ENCODE data around the gene COMMD10. TPM values are rescaled to one million over a fixed set of nuclear protein-coding genes. Genes with fewer than 3 reads are reported as not detected.
A peak's percentile ranks its signal among the peaks of the same experiment; 100 is the strongest.
"Not testable (repeated sequence)": the region's sequence is repeated elsewhere in the genome, so short reads cannot be mapped to it uniquely, and the experiment has no call there.

The COMMD10 gene
- total and polyA plus RNA-seq, 5 experiments from 2014 or later: 24.3 to 35.3 (median 31.7) TPM

DNA sequence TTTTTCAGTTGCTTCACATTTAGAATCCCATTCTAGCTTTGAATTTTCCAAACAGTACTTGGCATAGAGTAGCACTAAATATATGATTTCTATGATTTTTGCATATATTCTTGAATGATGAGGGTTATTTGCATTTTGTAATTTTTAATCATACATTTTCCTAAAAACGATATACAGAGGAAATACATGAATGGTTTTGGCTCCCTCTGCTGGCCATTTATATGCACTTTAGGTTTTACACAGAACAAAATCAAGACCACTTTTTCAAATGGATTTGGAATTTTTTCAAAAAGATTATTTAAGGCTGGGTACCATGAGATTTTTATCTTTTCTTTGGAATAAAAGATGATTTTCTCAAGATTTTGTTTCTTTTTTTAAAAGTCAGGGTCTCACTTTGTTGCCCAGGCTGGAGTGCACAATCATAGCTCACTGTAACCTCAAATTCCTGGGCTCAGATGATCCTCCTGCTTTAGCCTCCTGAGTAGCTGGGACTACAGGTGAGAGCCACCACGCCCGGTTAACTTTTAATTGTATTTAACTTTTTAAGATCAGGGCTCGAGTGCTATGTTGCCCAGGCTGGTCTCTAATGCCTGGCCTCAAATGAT lies 16.7 kb upstream of the COMMD10 start:
- H3K9me3 Mint-ChIP-seq: no peaks in the 10 kb centered on the region
- no peaks in the 10 kb centered on the region for H3K36me3 Mint-ChIP-seq
- peaks cover 0 to 2% (median 0%) of the 10 kb centered on the region in 4 donors for H3K4me1 Mint-ChIP-seq
- H3K27me3 Mint-ChIP-seq: peaks cover 20 to 55% (median 25%) of the 10 kb centered on the region in 5 donors
- ATAC-seq: peak; percentile 53 to 62
- POLR2A ChIA-PET: no interaction called here
- no peak overlapping the region for H3K4me3 Mint-ChIP-seq
- DNase-seq: peak in 6 of 10 donors; percentile 23 to 51 (median 48)
- no peak overlapping the region for H3K27ac Mint-ChIP-seq

DNA sequence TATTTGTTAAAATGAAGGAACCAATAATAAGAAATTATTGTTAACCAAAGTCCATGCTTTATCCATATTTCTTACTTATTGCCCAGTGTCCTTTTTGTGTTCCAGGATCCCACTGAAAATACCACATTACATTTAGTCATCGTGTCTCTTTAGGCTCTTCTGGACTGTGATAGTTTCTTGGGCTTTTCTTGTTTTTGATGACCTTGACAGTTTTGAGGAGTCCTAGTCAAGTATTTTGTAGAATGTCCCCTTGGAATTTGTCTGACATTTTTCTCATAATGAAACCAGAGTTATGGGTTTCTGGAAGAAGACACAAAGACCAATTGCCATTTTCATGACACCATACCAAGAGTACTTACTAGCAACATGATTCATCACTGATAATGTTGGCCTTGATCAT lies 13.6 kb upstream of the COMMD10 start:
- no peak overlapping the region for H3K27ac Mint-ChIP-seq
- peaks cover 0 to 12% (median 2%) of the 10 kb centered on the region in 4 donors for H3K4me1 Mint-ChIP-seq
- H3K4me3 Mint-ChIP-seq: no peak overlapping the region
- H3K36me3 Mint-ChIP-seq: no peaks in the 10 kb centered on the region
- no peaks in the 10 kb centered on the region for H3K9me3 Mint-ChIP-seq
- POLR2A ChIA-PET: no interaction called here
- ATAC-seq (no peak), DNase-seq (no peak)
- H3K27me3 Mint-ChIP-seq: peaks cover 18 to 69% (median 27%) of the 10 kb centered on the region in 5 donors

DNA sequence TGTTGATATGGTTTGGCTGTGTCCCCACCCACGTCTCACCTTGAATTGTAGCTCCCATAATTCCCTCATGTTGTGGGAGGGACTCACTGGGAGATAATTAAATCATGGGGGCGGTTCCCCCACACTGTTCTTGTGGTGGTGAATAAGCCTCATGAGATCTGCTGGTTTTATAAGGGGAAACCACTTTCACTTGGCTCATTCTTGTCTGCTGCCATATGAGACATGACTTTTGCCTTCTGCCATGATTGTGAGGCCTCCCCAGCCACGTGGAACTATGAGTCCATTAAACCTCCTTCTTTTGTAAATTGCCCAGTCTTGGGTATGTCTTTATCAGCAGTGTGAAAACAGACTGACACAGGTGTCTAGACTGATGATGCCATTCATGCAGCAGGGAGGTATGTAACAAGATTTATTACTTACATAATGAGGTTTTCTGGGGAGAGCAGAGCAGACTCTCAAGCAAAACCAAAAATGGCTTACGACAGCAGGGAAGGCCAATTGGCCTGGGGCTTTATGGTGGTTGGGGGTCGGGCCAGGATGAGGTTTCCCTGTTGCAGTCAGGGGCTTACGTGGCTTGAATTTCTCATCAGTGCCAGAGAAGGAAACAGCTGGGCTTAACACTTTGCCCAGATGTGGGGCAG lies 9.5 kb upstream of the COMMD10 start:
- ATAC-seq: no peak
- Mint-ChIP-seq H3K27ac (peak overlapping the region in 1 of 10 donors; percentile 36), H3K27me3 (peaks cover 12 to 49% (median 13%) of the 10 kb centered on the region in 5 donors), H3K9me3 (peaks cover 0 to 2% (median 0%) of the 10 kb centered on the region in 9 donors), H3K4me1 (peaks cover 0 to 24% (median 1%) of the 10 kb centered on the region in 4 donors), H3K36me3 (peaks cover 0 to 1% (median 0%) of the 10 kb centered on the region in 3 donors), H3K4me3 (no peak overlapping the region)
- DNase-seq: no peak
- POLR2A ChIA-PET: no interaction called here

DNA sequence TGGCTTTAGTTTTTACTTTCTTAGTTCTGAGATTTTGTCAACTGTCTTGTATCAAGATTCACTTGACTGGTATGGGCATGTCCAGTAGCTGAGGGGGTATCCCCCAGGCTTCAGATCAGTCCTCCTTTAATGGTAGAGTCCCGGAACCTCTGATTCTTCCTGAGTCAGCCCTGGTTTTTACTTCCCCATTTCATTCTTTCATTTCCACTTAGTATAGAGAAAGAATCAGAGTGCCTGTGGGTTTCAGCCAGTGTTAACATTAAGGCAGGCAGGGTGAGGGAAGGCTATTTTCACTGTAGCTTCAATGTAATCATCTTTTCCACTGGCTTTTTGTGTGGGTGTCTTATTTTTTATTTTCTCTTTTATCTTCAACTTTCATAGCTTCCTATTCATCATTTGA lies 8.3 kb upstream of the COMMD10 start:
- Mint-ChIP-seq H3K4me1 (peaks cover 2 to 25% (median 5%) of the 10 kb centered on the region in 4 donors), H3K9me3 (peaks cover 0 to 2% (median 0%) of the 10 kb centered on the region in 9 donors), H3K4me3 (peak overlapping the region in 1 of 10 donors; percentile 31), H3K36me3 (peaks cover 0 to 2% (median 1%) of the 10 kb centered on the region in 3 donors), H3K27ac (peak overlapping the region in 1 of 10 donors; percentile 28), H3K27me3 (peaks cover 8 to 45% (median 12%) of the 10 kb centered on the region in 5 donors)
- DNase-seq (no peak), ATAC-seq (peak in 1 of 2 donors; percentile 58)
- POLR2A ChIA-PET: interaction anchor here (1.0 kb wide), 1 partner anchor 8 kb away, joined by 3 read pairs; the partner anchor contains the start of gene COMMD10

DNA sequence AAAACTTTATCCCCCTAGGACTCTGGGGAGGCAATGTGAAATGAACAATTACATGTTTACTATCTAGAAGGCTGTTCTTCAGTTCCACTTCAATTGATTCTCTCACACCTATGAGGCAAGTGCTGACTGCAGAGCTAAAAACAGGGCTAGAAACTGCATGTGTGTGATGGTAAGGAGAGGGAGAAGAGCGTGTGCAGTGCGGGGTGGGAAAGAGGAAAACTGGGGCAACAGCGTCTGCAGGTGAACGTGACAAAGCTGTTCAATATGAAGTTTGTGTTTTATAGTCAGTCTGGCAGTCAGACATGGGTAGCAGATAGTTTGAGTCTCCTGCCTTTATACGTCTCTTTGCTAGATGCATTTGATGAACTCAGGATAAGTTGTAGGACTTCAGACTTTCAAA lies 6.6 kb upstream of the COMMD10 start:
- Mint-ChIP-seq H3K4me3 (no peak overlapping the region), H3K36me3 (peaks cover 0 to 2% (median 1%) of the 10 kb centered on the region in 3 donors), H3K27me3 (peaks cover 4 to 28% (median 7%) of the 10 kb centered on the region in 5 donors), H3K9me3 (peaks cover 0 to 2% (median 0%) of the 10 kb centered on the region in 9 donors), H3K4me1 (peaks cover 8 to 42% (median 17%) of the 10 kb centered on the region in 4 donors), H3K27ac (no peak overlapping the region)
- POLR2A ChIA-PET: no interaction called here
- no peak for DNase-seq
- ATAC-seq: no peak

DNA sequence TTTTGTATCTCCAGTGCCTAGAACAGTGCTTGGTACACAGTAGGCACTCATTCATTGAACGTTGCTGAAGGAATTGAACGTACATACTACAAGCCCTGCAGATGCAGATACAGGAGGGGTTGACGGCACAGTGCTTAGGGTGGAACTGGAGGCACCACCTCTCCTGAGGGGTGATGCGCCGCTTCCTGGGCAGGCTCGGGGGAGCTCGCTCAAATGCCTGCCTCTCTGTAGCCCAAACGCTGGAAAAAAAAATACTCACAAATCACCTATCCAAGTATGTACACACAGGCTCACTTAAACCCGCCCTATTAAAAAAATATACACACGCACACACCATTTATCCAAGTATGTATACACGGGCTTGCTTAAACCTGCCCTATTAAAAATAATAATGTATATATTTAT lies 536 bp upstream of the COMMD10 start:
- Mint-ChIP-seq H3K27me3 (peaks cover 0 to 2% (median 0%) of the 10 kb centered on the region in 5 donors), H3K4me1 (peaks cover 21 to 54% (median 52%) of the 10 kb centered on the region in 4 donors), H3K36me3 (peaks cover 0 to 19% (median 12%) of the 10 kb centered on the region in 3 donors), H3K27ac (peak overlapping the region; percentile 93 to 99 (median 98)), H3K4me3 (peak overlapping the region; percentile 87 to 98 (median 94)), H3K9me3 (no peaks in the 10 kb centered on the region)
- POLR2A ChIA-PET: interaction anchor here (0.6 to 2.3 kb wide), 7 partner anchors 8 to 821 kb away, joined by 3 to 22 read pairs (median 4); partner anchors contain the start of genes AP3S1, ATG12, CCDC112 and FEM1C
- ATAC-seq: peak; percentile 13 to 20
- DNase-seq: peak in 8 of 10 donors; percentile 11 to 72 (median 30)

DNA sequence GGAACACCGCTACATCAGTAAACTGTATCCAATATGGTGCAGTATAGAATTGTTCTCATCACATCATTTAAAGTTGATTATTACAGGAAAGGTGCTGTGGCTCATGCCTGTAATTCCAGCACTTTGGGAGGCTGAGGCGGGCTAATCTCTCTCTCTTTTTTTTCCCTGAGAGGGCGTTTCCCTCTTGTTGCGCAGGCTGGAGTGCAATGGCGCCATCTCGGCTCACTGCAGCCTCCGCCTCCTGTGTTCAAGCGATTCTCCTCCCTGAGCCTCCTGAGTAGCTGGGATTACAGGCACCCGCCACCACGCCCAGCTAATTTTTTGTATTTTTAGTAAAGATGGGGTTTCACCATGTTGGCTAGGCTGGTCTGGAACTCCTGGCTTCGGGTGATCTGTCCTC lies 1.5 kb downstream of the COMMD10 start:
- POLR2A ChIA-PET, H3K27me3 Mint-ChIP-seq, H3K9me3 Mint-ChIP-seq, DNase-seq, ATAC-seq: not testable (repeated sequence)
- H3K4me1 Mint-ChIP-seq: peaks cover 22 to 54% (median 51%) of the 10 kb centered on the region in 4 donors
- H3K36me3 Mint-ChIP-seq: peaks cover 0 to 37% (median 14%) of the 10 kb centered on the region in 3 donors
- peak overlapping the region; percentile 62 to 97 (median 87) for H3K4me3 Mint-ChIP-seq
- H3K27ac Mint-ChIP-seq: peak overlapping the region; percentile 52 to 99 (median 98)

DNA sequence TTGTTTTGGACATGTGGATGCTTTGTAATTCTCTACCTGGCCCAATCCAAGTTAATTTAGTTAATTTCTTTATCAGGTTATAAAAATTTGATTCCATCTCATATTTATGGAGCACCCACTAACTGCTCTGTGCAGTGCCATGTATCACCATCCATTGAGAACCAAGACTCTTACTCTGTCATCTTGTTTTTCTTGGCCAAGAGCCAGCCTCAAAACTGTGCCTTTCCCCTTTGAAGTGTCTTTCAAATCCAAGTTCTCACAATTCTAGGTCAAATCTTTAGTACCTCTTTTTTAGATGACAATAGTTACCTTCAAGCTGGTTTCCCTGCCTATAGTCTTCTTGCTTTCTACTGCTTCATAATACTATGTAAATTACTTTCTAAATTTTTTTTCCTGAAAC lies 3.2 kb downstream of the COMMD10 start:
- peak overlapping the region in 2 of 10 donors; percentile 20 to 68 for H3K27ac Mint-ChIP-seq
- ATAC-seq (no peak), DNase-seq (peak in 1 of 10 donors; percentile 11)
- no peaks in the 10 kb centered on the region for H3K9me3 Mint-ChIP-seq
- POLR2A ChIA-PET: no interaction called here
- peak overlapping the region in 1 of 10 donors; percentile 5 for H3K4me3 Mint-ChIP-seq
- H3K27me3 Mint-ChIP-seq: peaks cover 0 to 2% (median 0%) of the 10 kb centered on the region in 5 donors
- H3K4me1 Mint-ChIP-seq: peaks cover 18 to 40% (median 35%) of the 10 kb centered on the region in 4 donors
- H3K36me3 Mint-ChIP-seq: peaks cover 4 to 52% (median 26%) of the 10 kb centered on the region in 3 donors

DNA sequence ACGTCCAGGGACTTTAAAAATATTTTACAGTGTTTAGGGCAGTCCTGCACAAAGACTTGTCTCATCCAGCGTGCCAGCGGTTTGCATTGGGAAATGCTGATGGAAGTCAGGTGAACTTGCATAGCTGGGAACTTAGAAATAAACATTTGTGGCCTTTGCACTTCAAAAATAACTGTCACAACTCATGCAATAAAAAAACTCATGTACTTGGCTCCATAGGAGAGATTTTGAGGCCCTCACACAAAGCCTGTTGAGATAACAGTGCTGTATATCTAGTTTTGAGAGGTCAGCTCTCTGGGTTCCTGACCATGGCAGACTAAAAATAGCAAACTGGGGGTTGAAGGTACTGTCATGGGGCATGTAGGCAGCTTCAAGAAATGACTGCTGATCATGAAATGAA lies 5.5 kb downstream of the COMMD10 start:
- H3K4me1 Mint-ChIP-seq: peaks cover 14 to 31% (median 23%) of the 10 kb centered on the region in 4 donors
- no peak for ATAC-seq
- no peaks in the 10 kb centered on the region for H3K9me3 Mint-ChIP-seq
- H3K27me3 Mint-ChIP-seq: no peaks in the 10 kb centered on the region
- DNase-seq: no peak
- POLR2A ChIA-PET: no interaction called here
- H3K4me3 Mint-ChIP-seq: no peak overlapping the region
- no peak overlapping the region for H3K27ac Mint-ChIP-seq
- peaks cover 7 to 70% (median 36%) of the 10 kb centered on the region in 3 donors for H3K36me3 Mint-ChIP-seq

DNA sequence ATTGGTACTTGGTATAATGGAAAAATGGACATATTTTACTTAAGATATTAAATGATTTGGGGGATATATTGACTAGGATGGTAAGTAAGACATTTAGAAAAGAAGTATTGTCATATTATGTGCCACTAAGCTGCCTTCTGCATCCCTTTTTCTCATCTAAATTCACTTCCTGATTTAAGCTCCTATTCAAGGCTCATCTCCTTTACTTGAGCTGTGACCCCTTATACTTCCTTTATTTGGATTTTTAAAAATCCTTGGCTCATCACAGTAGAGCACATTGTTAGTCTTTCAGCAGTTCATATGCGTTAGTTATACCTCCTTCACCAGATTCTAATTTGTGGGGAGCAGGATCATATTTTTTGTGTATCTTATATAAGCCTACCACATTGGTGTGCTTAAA lies 6.6 kb downstream of the COMMD10 start:
- Mint-ChIP-seq H3K4me1 (peaks cover 10 to 21% (median 14%) of the 10 kb centered on the region in 4 donors), H3K27me3 (no peaks in the 10 kb centered on the region), H3K36me3 (peaks cover 7 to 80% (median 44%) of the 10 kb centered on the region in 3 donors), H3K4me3 (no peak overlapping the region), H3K9me3 (no peaks in the 10 kb centered on the region), H3K27ac (no peak overlapping the region)
- POLR2A ChIA-PET: no interaction called here
- DNase-seq (no peak), ATAC-seq (no peak)

DNA sequence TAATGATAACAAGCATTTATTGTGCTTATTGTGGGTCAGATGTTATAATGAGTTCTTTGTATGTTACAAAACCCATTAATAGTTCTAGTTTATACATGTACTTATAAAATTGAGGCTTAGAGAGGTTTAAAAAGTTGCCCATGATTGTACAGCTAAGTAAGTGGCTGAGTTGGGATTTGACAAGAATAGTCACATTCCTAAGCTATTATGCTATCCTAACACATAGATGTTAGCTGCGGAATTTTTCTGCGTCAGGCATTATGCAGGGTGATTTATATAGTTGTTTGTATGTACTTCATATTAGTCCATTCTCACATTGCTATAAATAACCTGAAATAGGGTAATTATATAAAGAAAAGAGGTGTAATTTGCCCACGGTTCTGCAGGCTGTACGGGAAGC lies 12.5 kb downstream of the COMMD10 start:
- H3K9me3 Mint-ChIP-seq: peaks cover 0 to 1% (median 0%) of the 10 kb centered on the region in 9 donors
- H3K36me3 Mint-ChIP-seq: peaks cover 23 to 89% (median 59%) of the 10 kb centered on the region in 3 donors
- H3K27me3 Mint-ChIP-seq: no peaks in the 10 kb centered on the region
- H3K4me1 Mint-ChIP-seq: peaks cover 0 to 6% (median 3%) of the 10 kb centered on the region in 4 donors
- ATAC-seq (no peak), DNase-seq (no peak)
- no peak overlapping the region for H3K27ac Mint-ChIP-seq
- POLR2A ChIA-PET: no interaction called here
- H3K4me3 Mint-ChIP-seq: peak overlapping the region in 1 of 10 donors; percentile 49

DNA sequence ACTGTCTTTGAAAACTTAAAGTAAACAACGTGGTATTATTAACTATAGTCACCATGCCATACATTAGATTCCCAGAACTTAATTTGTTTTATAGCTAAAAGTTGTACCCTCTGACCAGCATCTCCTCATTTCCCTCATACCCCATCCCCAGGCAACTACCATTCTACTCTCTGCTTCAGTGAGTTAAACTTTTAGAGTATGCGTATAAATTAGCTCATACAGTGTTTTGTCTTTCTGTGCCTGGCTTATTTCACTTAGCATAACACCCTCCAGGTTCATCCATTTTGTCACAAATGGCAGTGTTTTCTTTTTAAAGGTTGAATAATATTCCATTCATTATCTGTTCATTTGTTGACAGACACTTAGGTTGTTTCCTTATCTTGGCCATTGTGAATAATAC lies 14.2 kb downstream of the COMMD10 start:
- Mint-ChIP-seq H3K27me3 (no peaks in the 10 kb centered on the region), H3K9me3 (peaks cover 0 to 6% (median 0%) of the 10 kb centered on the region in 9 donors), H3K4me1 (peaks cover 2 to 12% (median 4%) of the 10 kb centered on the region in 4 donors), H3K4me3 (no peak overlapping the region), H3K36me3 (peaks cover 17 to 86% (median 61%) of the 10 kb centered on the region in 3 donors), H3K27ac (peak overlapping the region in 1 of 10 donors; percentile 22)
- POLR2A ChIA-PET: interaction anchor here (0.5 kb wide), 1 partner anchor 25 kb away, joined by 3 read pairs; no protein-coding TSS in a partner anchor
- no peak for ATAC-seq
- no peak for DNase-seq

Measured in naive thymus-derived CD8-positive, alpha-beta T cell (primary cell).